ENCODE measurements around the gene NECTIN2.
"Not testable (repeated sequence)": the region's sequence is repeated elsewhere in the genome, so short reads cannot be mapped to it uniquely, and the experiment has no call there.

The NECTIN2 gene

GRCh38 chr19:44879309-44880065, 33.4 kb downstream of the NECTIN2 start:
- Mint-ChIP-seq H3K27me3 (no peaks in the 10 kb centered on the region), H3K4me1 (peaks cover 7% of the 10 kb centered on the region), H3K4me3 (no peak overlapping the region), H3K9me3 (no peaks in the 10 kb centered on the region), H3K27ac (no peak overlapping the region), H3K36me3 (ENCODE audit: low read depth) (no peaks in the 10 kb centered on the region)
- DNase-seq (no peak), ATAC-seq (no peak)

- H3K27me3 Mint-ChIP-seq: no peaks in the 10 kb centered on the region
- DNase-seq (no peak), ATAC-seq (no peak)
- H3K27ac Mint-ChIP-seq: no peak overlapping the region
- H3K9me3 Mint-ChIP-seq: no peaks in the 10 kb centered on the region
- H3K36me3 Mint-ChIP-seq (ENCODE audit: low read depth): no peaks in the 10 kb centered on the region
- H3K4me1 Mint-ChIP-seq: peaks cover 4% of the 10 kb centered on the region
- no peak overlapping the region for H3K4me3 Mint-ChIP-seq
Measured at GRCh38 chr19:44882063-44882462, 36.0 kb downstream of the NECTIN2 start.

GRCh38 chr19:44882619-44883397, 36.7 kb downstream of the NECTIN2 start:
- not testable (repeated sequence) for DNase-seq; H3K9me3 Mint-ChIP-seq; H3K4me3 Mint-ChIP-seq; ATAC-seq; H3K4me1 Mint-ChIP-seq; H3K36me3 Mint-ChIP-seq (ENCODE audit: low read depth); H3K27me3 Mint-ChIP-seq; H3K27ac Mint-ChIP-seq

GRCh38 chr19:44883922-44884321, 37.8 kb downstream of the NECTIN2 start:
- no peak overlapping the region for H3K27ac Mint-ChIP-seq
- no peak overlapping the region for H3K4me3 Mint-ChIP-seq
- ATAC-seq (no peak), DNase-seq (no peak)
- H3K4me1 Mint-ChIP-seq: peaks cover under 1% of the 10 kb centered on the region
- no peaks in the 10 kb centered on the region for H3K27me3 Mint-ChIP-seq
- H3K36me3 Mint-ChIP-seq (ENCODE audit: low read depth): no peaks in the 10 kb centered on the region
- peaks cover under 1% of the 10 kb centered on the region for H3K9me3 Mint-ChIP-seq

GRCh38 chr19:44884566-44884965, 38.5 kb downstream of the NECTIN2 start:
- ATAC-seq: no peak
- Mint-ChIP-seq H3K4me1 (peaks cover 3% of the 10 kb centered on the region), H3K36me3 (ENCODE audit: low read depth) (no peaks in the 10 kb centered on the region), H3K9me3 (peaks cover 4% of the 10 kb centered on the region), H3K27ac (no peak overlapping the region), H3K27me3 (no peaks in the 10 kb centered on the region), H3K4me3 (no peak overlapping the region)
- DNase-seq: no peak

- H3K9me3 Mint-ChIP-seq: peaks cover 4% of the 10 kb centered on the region
- H3K27me3 Mint-ChIP-seq: peaks cover 4% of the 10 kb centered on the region
- no peak for ATAC-seq
Measured at GRCh38 chr19:44886141-44886540, 40.0 kb downstream of the NECTIN2 start.

GRCh38 chr19:44887648-44888047, 41.6 kb downstream of the NECTIN2 start:
- Mint-ChIP-seq H3K4me1 (peaks cover 27% of the 10 kb centered on the region), H3K4me3 (no peak overlapping the region), H3K27ac (no peak overlapping the region)

More at GRCh38 chr19:44886141-44886540, 40.0 kb downstream of the NECTIN2 start:
- Mint-ChIP-seq H3K4me1 (peaks cover 16% of the 10 kb centered on the region), H3K36me3 (ENCODE audit: low read depth) (peaks cover 3% of the 10 kb centered on the region), H3K4me3 (no peak overlapping the region), H3K27ac (no peak overlapping the region)
- DNase-seq: no peak

GRCh38 chr19:44888335-44888734, 42.2 kb downstream of the NECTIN2 start:
- DNase-seq, H3K27ac Mint-ChIP-seq, H3K4me3 Mint-ChIP-seq, H3K9me3 Mint-ChIP-seq, H3K27me3 Mint-ChIP-seq, ATAC-seq: not testable (repeated sequence)
- Mint-ChIP-seq H3K4me1 (peaks cover 34% of the 10 kb centered on the region), H3K36me3 (ENCODE audit: low read depth) (peaks cover 21% of the 10 kb centered on the region)

More at GRCh38 chr19:44887648-44888047, 41.6 kb downstream of the NECTIN2 start:
- H3K9me3 Mint-ChIP-seq: peaks cover 4% of the 10 kb centered on the region
- ATAC-seq (no peak), DNase-seq (no peak)
- peaks cover 4% of the 10 kb centered on the region for H3K27me3 Mint-ChIP-seq
- H3K36me3 Mint-ChIP-seq (ENCODE audit: low read depth): peaks cover 14% of the 10 kb centered on the region

- DNase-seq (no peak), ATAC-seq (no peak)
- peak overlapping the region; percentile 83 for H3K4me3 Mint-ChIP-seq
- peaks cover 33% of the 10 kb centered on the region for H3K36me3 Mint-ChIP-seq (ENCODE audit: low read depth)
- H3K27ac Mint-ChIP-seq: peak overlapping the region; percentile 95
- H3K9me3 Mint-ChIP-seq: peaks cover 4% of the 10 kb centered on the region
- H3K4me1 Mint-ChIP-seq: peaks cover 34% of the 10 kb centered on the region
- peaks cover 4% of the 10 kb centered on the region for H3K27me3 Mint-ChIP-seq
Measured at GRCh38 chr19:44889830-44890365, 43.8 kb downstream of the NECTIN2 start.

- DNase-seq (peak; percentile 100), ATAC-seq (peak; percentile 88)
- Mint-ChIP-seq H3K9me3 (peaks cover 4% of the 10 kb centered on the region), H3K36me3 (ENCODE audit: low read depth) (peaks cover 36% of the 10 kb centered on the region), H3K4me1 (peaks cover 34% of the 10 kb centered on the region), H3K27ac (peak overlapping the region; percentile 95), H3K27me3 (peaks cover 4% of the 10 kb centered on the region), H3K4me3 (peak overlapping the region; percentile 83)
Measured at GRCh38 chr19:44890366-44891015, 44.4 kb downstream of the NECTIN2 start.

- H3K36me3 Mint-ChIP-seq (ENCODE audit: low read depth): peaks cover 43% of the 10 kb centered on the region
- H3K9me3 Mint-ChIP-seq: peaks cover 4% of the 10 kb centered on the region
- peaks cover 4% of the 10 kb centered on the region for H3K27me3 Mint-ChIP-seq
- H3K27ac Mint-ChIP-seq: peak within 1 kb of the TSS; percentile 95
- DNase-seq: peak; percentile 29
- H3K4me3 Mint-ChIP-seq: peak within 1 kb of the TSS; percentile 83
- no peak for ATAC-seq
- peaks cover 34% of the 10 kb centered on the region for H3K4me1 Mint-ChIP-seq
Measured at GRCh38 chr19:44891016-44891882, 45.2 kb downstream of the NECTIN2 start, which contains the start of gene TOMM40. Gene TOMM40, plus strand, starts transcription at chr19:44891254. Its CDS starts 162 bp downstream, at chr19:44891416.

- Mint-ChIP-seq H3K27me3 (peaks cover 4% of the 10 kb centered on the region), H3K4me3 (peak overlapping the region; percentile 83), H3K36me3 (ENCODE audit: low read depth) (peaks cover 53% of the 10 kb centered on the region), H3K27ac (peak overlapping the region; percentile 94), H3K4me1 (peaks cover 34% of the 10 kb centered on the region), H3K9me3 (peaks cover 4% of the 10 kb centered on the region)
- ATAC-seq (no peak), DNase-seq (no peak)
Measured at GRCh38 chr19:44892932-44893331, 46.8 kb downstream of the NECTIN2 start.

GRCh38 chr19:44893332-44894051, 47.4 kb downstream of the NECTIN2 start:
- peaks cover 4% of the 10 kb centered on the region for H3K27me3 Mint-ChIP-seq
- H3K9me3 Mint-ChIP-seq: peaks cover 4% of the 10 kb centered on the region
- H3K4me3 Mint-ChIP-seq: peak overlapping the region; percentile 83
- H3K27ac Mint-ChIP-seq: no peak overlapping the region
- ATAC-seq (no peak), DNase-seq (no peak)
- peaks cover 34% of the 10 kb centered on the region for H3K4me1 Mint-ChIP-seq
- H3K36me3 Mint-ChIP-seq (ENCODE audit: low read depth): peaks cover 56% of the 10 kb centered on the region

Data from activated naive CD8-positive, alpha-beta T cell treated with anti-CD3 and anti-CD28 coated beads, Interleukin-2, amount 50 U/mL, for 24 hours (primary cell).